Measurements from ENCODE around the gene MOG. TPM values are rescaled to one million over a fixed set of nuclear protein-coding genes. Genes with fewer than 3 reads are reported as not detected.

Gene MOG
- total RNA-seq, 1 experiment from 2014 or later = not detected

DNA sequence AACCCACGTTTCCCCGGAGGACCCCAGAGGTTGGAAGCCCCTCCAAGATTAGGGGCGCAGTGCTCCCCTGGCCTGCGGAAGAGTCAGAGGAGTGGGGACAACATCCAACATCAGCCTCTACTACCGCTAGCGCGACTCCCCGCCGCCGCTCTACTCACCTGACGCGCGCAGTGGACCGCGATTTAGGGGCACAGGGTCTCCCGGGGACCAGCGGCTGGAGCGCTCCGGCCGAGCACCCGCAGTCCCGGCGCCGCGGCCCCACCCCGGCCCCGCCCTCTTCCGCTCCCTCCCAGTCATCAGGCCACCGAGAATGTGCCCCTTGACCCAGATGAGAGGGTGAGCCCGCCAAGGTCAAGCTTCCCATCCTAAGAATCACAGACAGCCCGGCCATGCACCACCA lies 24.0 kb downstream of the MOG start, which contains the start of gene ZFP57:
Gene ZFP57, minus strand, starts transcription at position 249 of the 400 bp plus-strand sequence. CDS start 4,149 bp downstream, outside the sequence.
- H3K9me3 Mint-ChIP-seq (ENCODE audit: unreplicated experiment) = no peaks in the 10 kb centered on the region
- H3K27ac Mint-ChIP-seq (ENCODE audit: unreplicated experiment) = no peak within 1 kb of the TSS
- no peak within 1 kb of the TSS for H3K4me3 ChIP-seq (ENCODE audit: low read depth, low read length)
- H3K4me1 Mint-ChIP-seq (ENCODE audit: low read depth, unreplicated experiment) = no peaks in the 10 kb centered on the region
- no peak for DNase-seq
- intact Hi-C loops (cut with micrococcal nuclease; ENCODE audit: unreplicated experiment) = no loop called here
- no peaks in the 10 kb centered on the region for H3K4me1 ChIP-seq
- H3K27me3 ChIP-seq (replicated peaks; ENCODE audit: control insufficient read depth, insufficient read depth, low read length) = no peaks in the 10 kb centered on the region
- no peaks in the 10 kb centered on the region for H3K36me3 Mint-ChIP-seq (ENCODE audit: insufficient read depth, unreplicated experiment)
- no TSS peak for BruUV-seq (replicated peaks)
- CTCF ChIA-PET = no interaction called here
- H3K36me3 ChIP-seq (ENCODE audit: control insufficient read depth, insufficient read depth, low read length) = no peaks in the 10 kb centered on the region
- no peak within 1 kb of the TSS for H3K4me3 Mint-ChIP-seq (ENCODE audit: unreplicated experiment)
- TF ChIP-seq, protein P1, sequence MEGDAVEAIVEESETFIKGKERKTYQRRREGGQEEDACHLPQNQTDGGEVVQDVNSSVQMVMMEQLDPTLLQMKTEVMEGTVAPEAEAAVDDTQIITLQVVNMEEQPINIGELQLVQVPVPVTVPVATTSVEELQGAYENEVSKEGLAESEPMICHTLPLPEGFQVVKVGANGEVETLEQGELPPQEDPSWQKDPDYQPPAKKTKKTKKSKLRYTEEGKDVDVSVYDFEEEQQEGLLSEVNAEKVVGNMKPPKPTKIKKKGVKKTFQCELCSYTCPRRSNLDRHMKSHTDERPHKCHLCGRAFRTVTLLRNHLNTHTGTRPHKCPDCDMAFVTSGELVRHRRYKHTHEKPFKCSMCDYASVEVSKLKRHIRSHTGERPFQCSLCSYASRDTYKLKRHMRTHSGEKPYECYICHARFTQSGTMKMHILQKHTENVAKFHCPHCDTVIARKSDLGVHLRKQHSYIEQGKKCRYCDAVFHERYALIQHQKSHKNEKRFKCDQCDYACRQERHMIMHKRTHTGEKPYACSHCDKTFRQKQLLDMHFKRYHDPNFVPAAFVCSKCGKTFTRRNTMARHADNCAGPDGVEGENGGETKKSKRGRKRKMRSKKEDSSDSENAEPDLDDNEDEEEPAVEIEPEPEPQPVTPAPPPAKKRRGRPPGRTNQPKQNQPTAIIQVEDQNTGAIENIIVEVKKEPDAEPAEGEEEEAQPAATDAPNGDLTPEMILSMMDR (IDR thresholded peaks at IDR 0.05; ENCODE audit: insufficient read depth in 1 of 2, low read depth in 1 of 2, low read length in 1 of 2, severe bottlenecking in 1 of 2, unreplicated experiment in 1 of 2) = no peak
- H3K9me3 ChIP-seq = no peaks in the 10 kb centered on the region
- H3K27me3 Mint-ChIP-seq (ENCODE audit: insufficient read depth, unreplicated experiment) = no peaks in the 10 kb centered on the region
- POLR2A ChIA-PET = no interaction called here

DNA sequence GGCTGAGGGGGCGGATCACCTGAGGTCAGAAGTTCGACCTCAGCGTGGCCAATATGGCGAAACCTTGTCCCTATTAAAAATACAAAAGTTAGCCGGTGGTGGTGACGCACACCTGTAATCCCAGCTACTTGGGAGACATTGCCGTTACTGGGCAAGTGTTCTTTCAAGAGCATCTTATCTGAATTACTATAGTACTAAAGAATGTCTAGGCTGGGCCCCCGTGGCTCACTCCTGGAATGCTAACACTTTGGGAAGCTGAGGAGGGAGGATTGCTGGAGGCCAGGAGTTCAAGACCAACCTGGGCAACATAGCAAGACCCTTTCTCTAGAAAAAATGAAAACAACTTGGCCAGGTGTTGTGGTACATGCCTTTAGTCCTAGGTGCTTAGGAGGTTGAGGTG lies 24.9 kb downstream of the MOG start:
- no peaks in the 10 kb centered on the region for H3K9me3 ChIP-seq
- CTCF ChIA-PET = interaction anchor here (0.7 kb wide), 1 partner anchor 15 kb away, joined by 5 read pairs; no protein-coding TSS in a partner anchor

DNA sequence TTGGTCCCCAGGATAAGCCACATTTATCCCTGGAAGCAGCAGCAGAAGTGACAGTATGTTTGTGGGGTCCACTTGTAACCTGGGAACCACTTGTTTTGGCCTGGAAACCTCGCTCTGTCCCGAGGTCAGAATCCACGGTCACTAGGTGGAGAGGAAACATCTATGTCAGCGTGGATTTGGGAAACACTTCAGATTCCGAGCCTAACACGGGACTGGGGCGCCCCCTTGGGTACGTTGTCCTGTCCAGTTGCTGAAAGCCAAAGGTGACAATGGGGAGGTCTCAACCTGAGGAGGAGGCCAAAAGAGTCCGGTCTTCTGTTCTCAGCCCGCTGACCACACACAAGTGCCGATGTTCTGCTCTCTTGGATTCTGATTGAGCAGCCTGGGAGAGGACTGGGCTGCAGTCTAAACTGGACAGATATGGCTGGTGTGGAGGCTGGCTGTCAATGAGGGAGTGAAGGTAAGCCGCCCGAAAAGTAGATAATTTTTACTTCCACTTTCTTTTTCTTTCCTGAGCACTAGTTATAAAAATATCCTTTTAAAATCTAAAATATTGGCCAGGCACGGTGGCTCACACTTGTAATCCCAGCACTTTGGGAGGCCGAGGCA lies 28.9 kb downstream of the MOG start:
- POLR2A ChIA-PET = no interaction called here
- Mint-ChIP-seq H3K27me3 (ENCODE audit: insufficient read depth, unreplicated experiment) (peaks cover 3% of the 10 kb centered on the region), H3K27ac (ENCODE audit: unreplicated experiment) (no peak overlapping the region), H3K36me3 (ENCODE audit: insufficient read depth, unreplicated experiment) (no peaks in the 10 kb centered on the region), H3K9me3 (ENCODE audit: unreplicated experiment) (no peaks in the 10 kb centered on the region), H3K4me3 (ENCODE audit: unreplicated experiment) (no peak overlapping the region), H3K4me1 (ENCODE audit: low read depth, unreplicated experiment) (no peaks in the 10 kb centered on the region)
- intact Hi-C loops (cut with micrococcal nuclease; ENCODE audit: unreplicated experiment) = no loop called here
- Histone ChIP-seq H3K36me3 (ENCODE audit: control insufficient read depth, insufficient read depth, low read length) (no peaks in the 10 kb centered on the region), H3K4me1 (no peaks in the 10 kb centered on the region), H3K9me3 (no peaks in the 10 kb centered on the region), H3K4me3 (ENCODE audit: low read depth, low read length) (no peak overlapping the region), H3K27me3 (replicated peaks; ENCODE audit: control insufficient read depth, insufficient read depth, low read length) (no peaks in the 10 kb centered on the region)
- CTCF ChIA-PET = no interaction called here
- BruUV-seq (replicated peaks) = no TSS peak
- peak in 1 of 2 experiments; percentile 9 for DNase-seq
- TF ChIP-seq, protein P1 (IDR thresholded peaks at IDR 0.05; ENCODE audit: insufficient read depth in 1 of 2, low read depth in 1 of 2, low read length in 1 of 2, severe bottlenecking in 1 of 2, unreplicated experiment in 1 of 2) = no peak

More for the DNA sequence above, 24.9 kb downstream of the MOG start:
- no peak overlapping the region for H3K27ac Mint-ChIP-seq (ENCODE audit: unreplicated experiment)
- no peak overlapping the region for H3K4me3 ChIP-seq (ENCODE audit: low read depth, low read length)
- H3K4me1 ChIP-seq = no peaks in the 10 kb centered on the region
- H3K4me3 Mint-ChIP-seq (ENCODE audit: unreplicated experiment) = no peak overlapping the region
- no peak for DNase-seq
- no peaks in the 10 kb centered on the region for H3K36me3 ChIP-seq (ENCODE audit: control insufficient read depth, insufficient read depth, low read length)
- BruUV-seq (replicated peaks) = no TSS peak
- H3K27me3 ChIP-seq (replicated peaks; ENCODE audit: control insufficient read depth, insufficient read depth, low read length) = no peaks in the 10 kb centered on the region
- no peaks in the 10 kb centered on the region for H3K4me1 Mint-ChIP-seq (ENCODE audit: low read depth, unreplicated experiment)
- intact Hi-C loops (cut with micrococcal nuclease; ENCODE audit: unreplicated experiment) = no loop called here
- POLR2A ChIA-PET = no interaction called here
- TF ChIP-seq, protein P1 (IDR thresholded peaks at IDR 0.05; ENCODE audit: insufficient read depth in 1 of 2, low read depth in 1 of 2, low read length in 1 of 2, severe bottlenecking in 1 of 2, unreplicated experiment in 1 of 2) = no peak
- H3K27me3 Mint-ChIP-seq (ENCODE audit: insufficient read depth, unreplicated experiment) = no peaks in the 10 kb centered on the region
- no peaks in the 10 kb centered on the region for H3K9me3 Mint-ChIP-seq (ENCODE audit: unreplicated experiment)
- H3K36me3 Mint-ChIP-seq (ENCODE audit: insufficient read depth, unreplicated experiment) = no peaks in the 10 kb centered on the region
